ENCODE data around the gene TMEM121. TPM values are rescaled to one million over a fixed set of nuclear protein-coding genes. Genes with fewer than 3 reads are reported as not detected.
"Not testable (repeated sequence)": the region's sequence is repeated elsewhere in the genome, so short reads cannot be mapped to it uniquely, and the experiment has no call there.

Gene TMEM121
- total RNA-seq, 4 donors from 2014 or later, result 0.99 to 5.4 (median 4.0) TPM

- 68 to 83% methylated on average over 4 to 5 of the region's 5 CpGs for WGBS, 2 donors
- no peak for DNase-seq (ENCODE audit: low spot score in 2 of 2)
- TF ChIP-seq CTCF (IDR thresholded peaks at IDR 0.05) (no peak), POLR2A (IDR thresholded peaks at IDR 0.05) (no peak)
- no peak overlapping the region for H3K4me3 ChIP-seq (ENCODE audit: low read depth, poor library complexity, severe bottlenecking)
- intact Hi-C loops (cut with DNase I; ENCODE audit: low total_unique reads), result no loop called here
Observed at GRCh38 chr14:105568859-105569766, 42.7 kb downstream of the TMEM121 start.

GRCh38 chr14:105570482-105570881, 44.1 kb downstream of the TMEM121 start:
- TF ChIP-seq POLR2A (IDR thresholded peaks at IDR 0.05), result no peak
- TF ChIP-seq CTCF (IDR thresholded peaks at IDR 0.05), result no peak
- H3K4me3 ChIP-seq (ENCODE audit: low read depth, poor library complexity, severe bottlenecking), result no peak overlapping the region
- no peak for DNase-seq (ENCODE audit: low spot score in 2 of 2)
- intact Hi-C loops (cut with DNase I; ENCODE audit: low total_unique reads), result no loop called here
- 84 to 100% methylated on average over 1 of the region's 1 CpG for WGBS, 2 donors

GRCh38 chr14:105571181-105571951, 45.0 kb downstream of the TMEM121 start:
- WGBS, 2 donors, result 78 to 80% methylated on average over 13 to 17 of the region's 21 CpGs
- intact Hi-C loops (cut with DNase I; ENCODE audit: low total_unique reads), result not testable (repeated sequence)

GRCh38 chr14:105572063-105572462, 45.7 kb downstream of the TMEM121 start:
- 80% methylated on average over 1 of the region's 15 CpGs; no CpG with 5 or more reads in 1 of the 2 donors for WGBS, 2 donors
- H3K4me3 ChIP-seq (ENCODE audit: low read depth, poor library complexity, severe bottlenecking); DNase-seq (ENCODE audit: low spot score in 2 of 2); intact Hi-C loops (cut with DNase I; ENCODE audit: low total_unique reads): not testable (repeated sequence)

More at GRCh38 chr14:105571181-105571951, 45.0 kb downstream of the TMEM121 start:
- DNase-seq (ENCODE audit: low spot score in 2 of 2); H3K4me3 ChIP-seq (ENCODE audit: low read depth, poor library complexity, severe bottlenecking): not testable (repeated sequence)

- WGBS, 2 donors, result 78 to 84% methylated on average over 7 to 10 of the region's 15 CpGs
- DNase-seq (ENCODE audit: low spot score in 2 of 2); intact Hi-C loops (cut with DNase I; ENCODE audit: low total_unique reads); H3K4me3 ChIP-seq (ENCODE audit: low read depth, poor library complexity, severe bottlenecking): not testable (repeated sequence)
Observed at GRCh38 chr14:105573841-105574240, 47.5 kb downstream of the TMEM121 start.

- H3K4me3 ChIP-seq (ENCODE audit: low read depth, poor library complexity, severe bottlenecking); DNase-seq (ENCODE audit: low spot score in 2 of 2); intact Hi-C loops (cut with DNase I; ENCODE audit: low total_unique reads): not testable (repeated sequence)
- WGBS, 2 donors, result 81% methylated on average over 2 of the region's 17 CpGs; no CpG with 5 or more reads in 1 of the 2 donors
Observed at GRCh38 chr14:105574411-105574810, 48.0 kb downstream of the TMEM121 start.

GRCh38 chr14:105575016-105575700, 48.8 kb downstream of the TMEM121 start:
- intact Hi-C loops (cut with DNase I; ENCODE audit: low total_unique reads); H3K4me3 ChIP-seq (ENCODE audit: low read depth, poor library complexity, severe bottlenecking); DNase-seq (ENCODE audit: low spot score in 2 of 2): not testable (repeated sequence)
- no CpG with 5 or more reads among the region's 17 CpGs for WGBS, 2 donors

- intact Hi-C loops (cut with DNase I; ENCODE audit: low total_unique reads), result no loop called here
- no peak overlapping the region for H3K4me3 ChIP-seq (ENCODE audit: low read depth, poor library complexity, severe bottlenecking)
Observed at GRCh38 chr14:105576525-105577088, 50.2 kb downstream of the TMEM121 start.

More at GRCh38 chr14:105576525-105577088, 50.2 kb downstream of the TMEM121 start:
- no peak for DNase-seq (ENCODE audit: low spot score in 2 of 2)
- 83 to 85% methylated on average over 2 of the region's 2 CpGs for WGBS, 2 donors
- TF ChIP-seq CTCF (IDR thresholded peaks at IDR 0.05) (no peak), POLR2A (IDR thresholded peaks at IDR 0.05) (no peak)
